HG02938 (cell line): Measurements from ENCODE around the gene CLDN5.
"Not testable (repeated sequence)": the region's sequence is repeated elsewhere in the genome, so short reads cannot be mapped to it uniquely, and the experiment has no call there.

Experiments used
- ATAC-seq: cut with Tn5 transposase; IDR thresholded peaks from one replicate; pipeline ENCODE4 v1.9.1; 2021; ENCODE audit warnings: mild to moderate bottlenecking, moderate library complexity; ENCODE audit not compliant: unreplicated experiment

Gene CLDN5

DNA sequence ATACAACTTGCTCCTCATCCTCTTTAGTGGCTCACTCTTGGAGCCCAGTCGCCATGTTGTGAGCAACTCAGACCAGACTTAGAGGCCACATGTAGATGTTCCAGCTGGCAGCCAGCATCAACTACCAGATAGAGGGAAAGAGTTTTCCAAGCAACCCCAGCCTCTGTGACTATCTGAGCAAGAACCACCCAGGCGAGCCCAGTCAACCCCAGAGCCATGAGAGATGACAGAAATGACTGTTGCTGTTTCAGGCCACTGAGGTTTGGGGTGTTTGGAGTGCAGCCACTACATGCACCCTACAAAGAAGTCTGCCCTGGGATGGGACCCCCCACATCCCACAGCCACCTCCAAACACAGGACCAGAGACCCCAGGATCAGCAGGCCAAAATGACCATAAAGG is 24.8 kb upstream of the CLDN5 start:
- no peak for ATAC-seq

DNA sequence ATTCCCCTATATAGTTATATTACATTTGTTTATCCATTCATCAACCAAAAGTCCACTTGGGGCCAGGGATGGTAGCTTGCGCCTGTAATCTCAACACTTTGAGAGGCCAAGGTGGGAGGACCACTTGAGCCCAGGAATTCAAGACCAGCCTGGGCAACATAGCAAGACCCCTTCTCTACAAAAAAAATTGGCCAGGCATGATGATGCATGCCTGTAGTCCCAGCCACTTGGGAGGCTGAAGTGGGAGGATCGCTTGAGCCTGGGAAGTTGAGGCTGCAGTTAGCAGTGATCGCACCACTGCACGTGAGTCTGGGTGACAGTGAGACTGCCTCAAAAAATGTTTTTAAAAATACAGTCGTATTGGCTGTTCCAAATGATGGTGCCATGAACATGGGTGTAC is 24.2 kb upstream of the CLDN5 start:
- ATAC-seq, result not testable (repeated sequence)

DNA sequence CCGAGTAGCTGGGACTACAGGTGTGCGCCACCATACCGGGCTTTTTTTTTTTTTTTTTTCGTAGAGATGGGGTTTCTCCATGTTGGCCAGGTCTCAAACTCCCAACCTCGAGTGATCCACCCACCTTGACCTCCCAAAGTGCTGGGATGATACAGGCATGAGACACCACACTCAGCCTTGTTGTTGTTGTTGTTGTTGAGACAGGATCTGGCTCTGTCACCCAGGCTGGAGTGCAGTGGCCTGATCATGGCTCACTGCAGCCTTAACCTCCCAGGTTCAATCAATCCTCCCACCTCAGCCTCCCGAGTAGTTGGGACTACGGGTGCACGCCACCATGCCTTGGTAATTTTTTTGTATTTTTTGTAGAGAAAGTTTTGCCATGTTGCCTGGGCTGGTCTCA is 23.4 kb upstream of the CLDN5 start:
- ATAC-seq, result no peak

DNA sequence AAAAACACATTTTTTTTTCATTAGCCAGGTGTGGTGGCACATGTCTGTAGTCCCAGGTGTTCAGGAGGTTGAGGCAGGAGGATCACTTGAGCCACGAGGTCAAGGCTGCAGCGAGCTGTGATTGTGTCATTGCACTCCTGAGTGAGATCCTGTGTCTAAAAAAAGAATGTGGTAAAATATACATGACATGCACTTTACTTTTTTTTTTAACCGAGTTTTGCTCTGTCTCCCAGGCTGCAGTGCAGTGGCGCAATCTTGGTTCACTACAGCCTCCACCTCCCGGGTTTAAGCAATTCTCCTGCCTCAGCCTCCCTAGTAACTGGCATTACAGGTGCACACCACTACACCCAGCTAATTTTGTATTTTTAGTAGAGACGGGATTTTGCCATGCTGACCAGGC is 22.5 kb upstream of the CLDN5 start:
- no peak for ATAC-seq

DNA sequence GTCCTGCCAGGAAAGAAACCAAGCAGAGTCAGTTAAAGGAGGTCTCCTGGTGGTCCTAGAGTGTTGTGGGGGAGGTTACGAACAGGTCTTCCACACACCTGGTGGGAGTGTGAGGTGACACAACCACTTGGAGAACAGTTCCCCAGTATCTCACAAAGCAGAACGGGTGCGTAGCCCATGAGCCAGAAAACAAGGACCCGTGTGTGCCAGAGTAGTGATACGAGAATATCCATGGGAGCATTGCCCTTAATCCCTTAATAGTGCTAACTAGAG is 21.7 kb upstream of the CLDN5 start:
- ATAC-seq, result no peak

DNA sequence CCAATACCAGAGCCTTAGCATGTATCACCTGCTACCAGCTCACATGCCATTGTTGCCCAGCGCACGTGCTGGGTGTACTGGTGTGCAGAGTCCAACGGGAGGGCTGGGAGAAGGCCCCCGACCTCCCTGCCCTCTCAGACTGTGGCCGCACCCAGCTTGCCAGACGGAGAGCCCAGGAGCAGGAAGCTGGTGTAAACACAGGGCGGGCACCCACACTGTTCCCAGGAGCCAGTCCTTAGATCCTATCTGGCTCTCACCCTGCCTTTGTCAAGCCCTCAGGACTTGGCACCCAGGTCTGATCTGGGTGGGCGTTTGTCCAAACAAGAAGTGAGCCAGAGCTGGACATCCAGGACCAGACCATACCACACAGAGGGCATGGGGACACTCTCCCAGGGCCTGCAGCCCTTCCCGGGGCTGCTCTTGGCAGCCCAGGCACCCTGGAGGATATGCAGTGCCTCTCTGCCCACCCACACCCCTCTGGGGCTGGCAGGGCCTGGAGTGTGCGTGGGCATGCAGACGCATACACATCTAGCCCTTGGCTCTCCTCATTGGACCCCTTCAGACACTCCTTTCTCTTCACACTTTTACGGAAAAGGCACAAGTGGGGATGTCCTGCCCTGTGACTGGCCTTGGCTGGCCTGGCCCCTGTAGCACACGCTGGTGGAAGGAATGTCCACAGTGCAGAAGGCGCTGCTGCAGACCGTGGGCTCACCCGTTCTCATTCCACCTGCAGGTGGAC is 19.9 kb upstream of the CLDN5 start:
- no peak for ATAC-seq

DNA sequence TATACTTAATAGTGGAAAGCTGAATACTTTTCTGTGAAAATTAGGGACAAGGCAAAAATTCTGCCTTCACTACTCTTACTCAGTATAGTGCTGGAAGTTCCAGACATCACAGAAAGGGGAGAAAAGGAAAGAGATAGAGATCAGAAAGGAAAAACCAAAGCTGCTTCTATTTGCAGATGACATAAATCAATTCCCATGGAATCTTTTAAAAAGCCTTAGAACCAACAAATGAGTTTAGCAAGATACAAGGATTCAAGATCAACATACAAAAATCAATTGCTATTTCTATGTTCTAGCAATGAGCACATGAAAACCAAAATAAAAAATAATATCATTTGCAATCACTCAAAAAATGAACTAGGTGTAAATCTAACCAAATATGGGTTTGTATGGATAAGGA is 16.2 kb upstream of the CLDN5 start:
- no peak for ATAC-seq

DNA sequence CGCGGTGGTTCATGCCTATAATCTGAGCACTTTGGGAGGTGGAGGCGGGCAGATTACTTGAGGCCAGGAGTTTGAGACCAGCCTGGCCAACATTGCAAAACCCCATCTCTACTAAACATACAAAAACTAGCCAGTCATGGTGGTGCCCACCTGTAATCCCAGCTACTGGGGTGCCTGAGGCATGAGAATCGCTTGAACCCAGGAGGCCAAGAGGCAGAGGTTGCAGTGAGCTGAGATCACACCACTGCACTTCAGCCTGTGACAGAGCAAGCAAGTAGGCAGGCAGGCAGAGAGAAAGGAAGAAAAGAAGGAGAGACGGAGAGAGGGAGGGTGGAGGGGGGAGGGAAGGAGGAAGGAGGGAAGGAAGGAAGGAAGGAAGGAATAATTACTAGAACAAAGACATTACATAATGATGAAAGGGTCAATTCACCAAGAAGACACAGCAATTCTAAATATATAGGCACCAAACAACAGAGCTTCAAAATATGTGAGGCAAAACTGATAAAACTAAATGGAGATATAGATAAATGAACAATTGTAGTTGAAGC is 13.8 kb upstream of the CLDN5 start:
- no peak for ATAC-seq

DNA sequence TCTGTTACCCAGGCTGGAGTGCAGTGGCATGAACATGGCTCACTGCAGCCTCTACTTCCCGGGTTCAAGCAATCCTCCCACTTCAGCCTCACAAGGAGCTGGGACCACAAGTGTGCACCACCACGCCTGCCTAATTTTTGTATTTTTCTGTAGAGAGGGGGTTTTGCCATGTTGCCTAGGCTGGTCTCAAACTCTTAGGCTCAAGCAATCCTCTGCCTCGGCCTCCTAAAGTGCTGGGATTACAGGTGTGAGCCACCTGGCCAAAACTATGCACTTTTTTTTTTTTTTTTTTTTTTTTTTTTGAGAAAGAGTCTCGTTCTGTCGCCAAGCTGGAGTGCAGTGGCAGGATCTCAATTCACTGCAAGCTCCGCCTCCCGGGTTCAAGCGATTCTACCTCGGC is 12.4 kb upstream of the CLDN5 start:
- no peak for ATAC-seq

DNA sequence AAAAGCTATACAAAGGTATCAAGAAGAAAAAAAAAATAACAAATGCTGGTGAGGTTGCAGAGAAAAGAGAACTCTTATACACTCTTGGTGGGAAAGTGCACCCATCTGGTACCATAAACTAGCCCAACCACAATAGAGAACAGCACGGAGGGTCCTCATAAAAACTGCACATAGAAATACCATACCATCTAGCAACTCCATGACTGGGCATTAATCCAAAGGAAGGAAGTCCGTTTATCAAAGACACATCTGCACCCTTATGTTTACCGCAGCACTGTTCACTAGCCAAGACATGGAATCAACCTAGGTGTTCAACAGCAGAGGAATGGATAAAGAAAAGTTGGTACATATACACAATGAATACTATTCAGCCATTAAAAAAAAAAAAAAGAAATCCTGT is 10.8 kb upstream of the CLDN5 start:
- ATAC-seq, result no peak

DNA sequence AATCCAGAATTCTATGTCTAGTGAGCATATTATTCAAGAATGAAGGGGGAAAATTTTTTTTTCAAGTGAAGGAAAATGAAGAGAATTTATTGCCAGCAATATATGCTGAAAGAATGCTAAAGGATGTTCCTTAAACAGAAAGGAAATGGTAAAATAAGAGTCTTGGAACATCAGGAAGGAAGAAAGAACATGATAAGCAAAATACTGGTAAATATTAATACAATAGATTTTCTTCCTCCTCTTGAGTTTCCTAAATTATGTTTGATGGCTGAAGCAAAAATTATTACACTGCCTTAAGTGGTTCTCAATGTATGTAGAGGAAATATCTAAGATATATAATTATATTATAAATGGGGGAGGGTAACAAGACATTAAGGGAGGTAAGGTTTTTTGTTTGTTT is 9.6 kb upstream of the CLDN5 start:
- ATAC-seq, result no peak

DNA sequence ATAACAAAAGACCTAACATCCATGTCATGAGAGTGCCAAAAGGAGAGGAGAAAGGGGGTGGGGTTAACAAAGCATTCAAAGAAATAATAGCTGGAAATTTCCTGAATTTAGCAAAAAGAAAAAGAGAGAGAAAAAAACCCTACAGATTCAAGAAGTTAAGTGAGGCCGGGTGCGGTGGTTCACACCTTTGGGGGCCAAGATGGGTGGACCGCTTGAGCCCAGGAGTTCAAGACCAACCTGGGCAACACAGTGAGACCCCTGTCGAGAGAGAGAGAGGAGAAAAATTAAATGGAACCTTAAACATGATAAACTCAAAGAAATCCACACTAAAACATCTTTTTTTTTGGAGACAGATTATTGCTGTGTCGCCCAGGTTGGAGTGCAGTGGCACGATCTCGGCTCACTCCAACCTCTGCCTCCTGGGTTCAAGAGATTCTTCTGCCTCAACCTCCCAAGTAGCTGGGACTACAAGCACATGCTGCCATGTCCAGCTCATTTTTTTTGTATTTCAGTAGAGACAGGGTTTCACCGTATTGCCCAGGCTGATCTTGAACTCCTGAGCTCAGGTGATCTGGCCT is 8.9 kb upstream of the CLDN5 start:
- ATAC-seq, result no peak

DNA sequence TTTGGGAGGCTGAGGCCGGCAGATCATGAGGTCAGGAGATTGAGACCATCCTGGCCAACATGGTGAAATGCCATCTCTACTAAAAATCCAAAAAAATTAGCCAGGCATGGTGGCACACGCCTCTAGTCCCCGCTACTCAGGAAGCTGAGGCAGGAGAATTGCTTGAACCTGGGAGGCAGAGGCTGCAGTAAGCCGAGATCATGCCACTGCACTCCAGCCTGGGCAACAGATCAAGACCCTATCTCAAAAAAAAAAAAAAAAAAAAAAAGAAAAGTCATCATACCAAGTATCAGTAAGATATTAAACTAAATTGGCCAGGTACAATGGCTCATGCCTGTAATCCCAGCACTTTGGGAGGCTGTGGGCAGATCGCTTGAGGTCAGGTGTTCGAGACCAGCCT is 7.1 kb upstream of the CLDN5 start:
- ATAC-seq, result not testable (repeated sequence)

DNA sequence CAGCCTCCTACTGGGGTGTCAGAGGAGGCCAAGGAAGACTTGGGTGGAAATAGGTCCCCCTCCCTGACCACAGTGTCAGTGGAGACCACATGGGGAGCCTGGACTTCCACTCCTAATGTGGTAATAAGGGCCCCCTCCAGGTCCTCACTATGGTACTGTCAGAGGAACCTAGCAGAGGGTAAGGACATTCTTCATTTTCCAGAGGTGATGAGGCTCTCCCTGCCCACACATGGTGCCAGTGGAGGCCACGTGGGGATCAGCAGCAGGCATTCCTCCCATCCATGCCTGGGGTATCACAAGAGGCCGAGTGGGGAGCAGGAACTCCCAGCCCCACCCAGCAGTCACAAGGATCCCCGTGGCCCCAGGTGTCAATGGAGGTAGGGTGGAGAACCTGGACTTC is 6.5 kb upstream of the CLDN5 start:
- ATAC-seq, result no peak

DNA sequence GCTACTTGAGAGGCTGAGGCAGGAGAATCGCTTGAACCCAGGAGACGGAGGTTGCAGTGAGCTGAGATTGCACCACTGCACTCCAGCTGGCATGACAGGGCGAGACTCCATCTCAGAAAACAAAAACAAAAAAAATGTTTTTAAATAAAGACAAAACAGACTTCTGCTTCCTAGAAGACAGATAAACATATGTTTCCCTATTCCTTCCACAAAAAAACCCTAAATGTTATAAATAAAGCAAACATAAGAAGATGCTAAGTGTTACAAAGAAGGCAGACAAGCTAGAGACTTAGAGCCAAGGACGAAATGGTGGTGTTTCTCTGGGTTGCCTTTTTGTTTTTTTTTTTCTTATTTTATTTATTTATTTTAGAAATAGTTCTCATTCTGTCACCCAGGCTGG is 5.6 kb upstream of the CLDN5 start:
- no peak for ATAC-seq

DNA sequence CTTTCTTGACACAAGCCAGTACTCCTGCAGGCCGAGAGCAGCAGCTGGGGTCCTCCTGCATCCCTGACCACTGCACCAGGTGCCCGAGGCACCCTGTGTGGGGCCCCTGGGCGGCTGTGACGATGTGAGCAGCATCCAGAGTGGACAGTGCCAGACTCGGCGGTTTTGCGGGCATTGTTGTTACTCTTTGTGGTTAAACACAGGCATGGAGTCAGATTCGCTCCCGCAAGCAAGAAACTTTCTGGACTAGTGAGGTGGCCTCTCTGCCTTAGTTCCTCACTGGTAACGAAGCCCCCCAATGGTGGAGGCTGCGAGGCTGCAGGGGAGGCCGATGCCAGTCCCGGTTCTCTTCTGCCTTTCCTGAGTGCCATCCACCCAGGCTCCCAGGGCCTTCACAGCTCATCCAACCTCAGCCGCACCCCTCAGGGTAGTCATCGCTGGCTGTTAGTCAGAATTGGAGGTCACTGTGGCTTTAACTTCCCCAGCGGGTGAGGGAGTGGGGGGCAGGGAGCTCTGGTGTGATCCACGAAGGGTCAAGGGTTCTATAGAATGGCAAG is 3.7 kb upstream of the CLDN5 start:
- ATAC-seq, result no peak

DNA sequence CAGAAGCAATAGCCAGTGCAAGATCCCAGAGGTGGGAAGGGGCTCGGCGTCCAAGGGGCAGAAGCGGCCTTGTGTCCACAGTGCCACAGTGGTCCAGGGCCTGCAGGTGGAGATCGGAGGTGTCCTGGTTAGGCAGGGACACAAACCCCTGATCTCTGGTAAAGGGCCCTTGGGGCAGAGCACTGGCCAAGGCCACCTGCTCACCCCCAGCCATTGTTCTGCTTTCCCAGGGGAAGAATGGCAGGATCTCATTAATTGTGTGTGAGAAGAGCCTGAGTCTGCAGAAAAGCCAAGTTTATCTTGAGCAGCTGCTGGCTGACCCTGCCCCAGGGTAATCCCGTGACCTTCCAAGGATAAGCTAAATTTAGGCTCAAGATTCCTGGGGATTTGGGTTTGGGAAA is 3.1 kb upstream of the CLDN5 start:
- no peak for ATAC-seq

DNA sequence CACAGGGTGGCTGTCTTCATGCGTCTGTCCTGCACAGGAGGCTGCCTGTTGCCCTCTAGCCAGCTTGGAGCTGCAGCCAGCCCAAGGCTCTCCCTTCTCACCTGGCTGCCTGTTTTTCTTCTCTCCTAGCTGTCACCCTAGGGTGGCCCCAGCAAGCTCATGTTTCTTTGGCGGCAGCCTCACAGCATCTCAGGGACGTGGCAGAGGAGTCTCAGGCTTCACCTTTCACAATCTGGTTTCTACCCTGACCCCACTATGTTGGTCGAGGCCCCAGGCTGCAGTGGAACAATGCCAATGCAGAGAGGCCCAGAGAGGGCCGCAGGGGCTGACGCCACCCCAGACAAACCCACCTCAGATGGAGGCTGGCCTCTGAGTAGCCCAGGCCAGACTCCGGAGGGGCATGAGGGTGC is 2.5 kb upstream of the CLDN5 start:
- no peak for ATAC-seq

DNA sequence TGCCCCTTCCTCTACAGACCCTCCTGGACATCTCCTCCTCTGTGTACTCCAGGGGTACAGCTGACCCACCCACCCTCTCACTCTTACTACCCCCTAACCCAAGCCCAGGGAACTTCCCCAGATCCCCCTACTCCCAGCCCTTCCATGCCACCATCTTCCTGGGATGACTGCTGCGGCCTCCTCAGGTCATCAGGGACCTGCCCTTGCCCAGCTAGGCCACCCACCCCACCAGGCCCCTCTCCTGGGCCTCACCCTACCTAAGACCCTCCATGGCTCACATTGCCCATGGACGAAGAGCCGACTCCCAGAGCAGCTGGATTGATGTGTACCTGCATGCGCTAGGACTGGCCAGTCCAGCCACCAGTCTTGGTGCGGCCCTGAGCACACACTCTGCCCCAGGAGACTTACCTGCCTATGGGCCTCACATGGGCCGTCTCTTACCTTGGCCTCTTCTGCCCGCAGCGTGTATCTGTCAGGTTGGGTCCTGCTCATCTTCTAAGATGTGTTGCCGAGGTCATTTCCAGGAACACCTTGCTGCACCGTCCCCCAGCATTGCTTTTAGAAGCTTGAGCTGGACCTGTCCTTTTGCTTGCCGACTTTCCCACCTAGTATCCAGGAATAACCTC is 2.0 kb upstream of the CLDN5 start:
- no peak for ATAC-seq

DNA sequence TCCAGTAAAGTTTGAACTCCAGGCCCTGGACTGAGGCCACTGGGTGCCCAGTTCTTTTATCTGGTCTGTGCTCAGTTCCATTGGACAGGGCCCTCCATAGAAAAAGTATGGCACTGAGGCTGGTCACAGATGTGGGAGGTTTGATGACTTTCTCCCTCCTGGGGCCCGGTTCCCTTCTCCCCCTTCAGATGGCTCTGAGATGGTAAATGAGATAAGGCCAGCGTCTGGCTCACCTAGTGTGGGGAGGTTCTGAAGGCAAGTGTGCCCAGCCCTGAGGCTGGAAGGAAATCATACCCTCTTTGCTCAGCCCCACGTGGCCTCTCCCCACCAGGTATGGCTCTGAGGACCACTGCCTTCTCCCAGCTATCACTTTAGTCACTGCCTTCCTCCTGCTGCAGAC is 1.5 kb upstream of the CLDN5 start:
- no peak for ATAC-seq

DNA sequence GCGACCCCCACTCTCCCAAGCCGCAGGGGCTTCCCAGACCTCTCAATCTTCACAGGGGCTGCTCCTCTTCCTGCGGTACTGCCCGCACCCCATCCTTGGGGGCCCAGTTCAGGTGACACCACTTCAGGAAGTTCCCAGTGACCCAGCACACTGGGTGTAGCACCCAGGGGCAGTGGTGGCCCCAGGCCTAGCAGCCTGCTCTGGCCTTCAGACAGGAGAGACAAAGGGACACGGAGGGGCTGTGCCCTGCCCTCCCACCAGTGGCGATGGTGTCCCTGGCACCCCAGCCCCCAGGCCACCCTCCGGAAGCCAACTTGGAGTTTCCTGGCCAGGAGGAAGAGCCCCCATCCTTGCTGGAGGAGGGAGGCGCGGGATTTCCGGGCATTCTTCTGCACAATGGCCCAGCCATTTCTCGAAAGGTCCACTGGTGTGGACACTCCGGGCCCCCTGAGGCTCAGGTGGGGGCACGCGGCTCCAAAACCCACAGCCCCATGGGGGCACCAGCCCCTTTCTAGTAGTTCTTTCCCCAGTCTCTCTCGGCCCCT is 978 bp upstream of the CLDN5 start:
- no peak for ATAC-seq
